ENCODE results near the gene MIF. TPM values are rescaled to one million over a fixed set of nuclear protein-coding genes. Genes with fewer than 3 reads are reported as not detected.
"Not testable (repeated sequence)": the region's sequence is repeated elsewhere in the genome, so short reads cannot be mapped to it uniquely, and the experiment has no call there.

Gene MIF
- polyA plus RNA-seq, 10 donors, result 75.5 to 212 (median 130) TPM

GRCh38 chr22:23864499-23865154, 29.6 kb upstream of the MIF start:
- DNase-seq, result not testable (repeated sequence)

- DNase-seq, result no peak
Observed at GRCh38 chr22:23868580-23868979, 25.6 kb upstream of the MIF start.

- DNase-seq, result no peak
Observed at GRCh38 chr22:23874871-23875270, 19.3 kb upstream of the MIF start.

- no peak for DNase-seq
Observed at GRCh38 chr22:23875801-23876200, 18.4 kb upstream of the MIF start.

- no peak for DNase-seq
Observed at GRCh38 chr22:23877566-23877965, 16.6 kb upstream of the MIF start.

- DNase-seq, result no peak
Observed at GRCh38 chr22:23878219-23878618, 16.0 kb upstream of the MIF start.

GRCh38 chr22:23882370-23882769, 11.8 kb upstream of the MIF start:
- no peak for DNase-seq

- no peak for DNase-seq
Observed at GRCh38 chr22:23883658-23884057, 10.5 kb upstream of the MIF start.

- DNase-seq, result no peak
Observed at GRCh38 chr22:23884140-23884539, 10.0 kb upstream of the MIF start.

GRCh38 chr22:23888615-23889401, 5.4 kb upstream of the MIF start:
- no peak for DNase-seq

GRCh38 chr22:23889620-23890019, 4.6 kb upstream of the MIF start:
- DNase-seq, result no peak

GRCh38 chr22:23891726-23892125, 2.5 kb upstream of the MIF start:
- no peak for DNase-seq

GRCh38 chr22:23892130-23892529, 2.1 kb upstream of the MIF start:
- DNase-seq, result no peak

- no peak for DNase-seq
Observed at GRCh38 chr22:23892706-23893105, 1.5 kb upstream of the MIF start.

- DNase-seq, result no peak
Observed at GRCh38 chr22:23893121-23893944, 850 bp upstream of the MIF start.

GRCh38 chr22:23894710-23895598, 771 bp downstream of the MIF start:
- DNase-seq, result peak; percentile 49 to 89 (median 66)

- DNase-seq, result no peak
Observed at GRCh38 chr22:23895599-23896144, 1.5 kb downstream of the MIF start.

- DNase-seq, result no peak
Observed at GRCh38 chr22:23896166-23896522, 2.0 kb downstream of the MIF start.

- no peak for DNase-seq
Observed at GRCh38 chr22:23896523-23897186, 2.5 kb downstream of the MIF start.

GRCh38 chr22:23897320-23897719, 3.1 kb downstream of the MIF start:
- DNase-seq, result no peak
